ENCODE results near the gene NKTR.

DNA sequence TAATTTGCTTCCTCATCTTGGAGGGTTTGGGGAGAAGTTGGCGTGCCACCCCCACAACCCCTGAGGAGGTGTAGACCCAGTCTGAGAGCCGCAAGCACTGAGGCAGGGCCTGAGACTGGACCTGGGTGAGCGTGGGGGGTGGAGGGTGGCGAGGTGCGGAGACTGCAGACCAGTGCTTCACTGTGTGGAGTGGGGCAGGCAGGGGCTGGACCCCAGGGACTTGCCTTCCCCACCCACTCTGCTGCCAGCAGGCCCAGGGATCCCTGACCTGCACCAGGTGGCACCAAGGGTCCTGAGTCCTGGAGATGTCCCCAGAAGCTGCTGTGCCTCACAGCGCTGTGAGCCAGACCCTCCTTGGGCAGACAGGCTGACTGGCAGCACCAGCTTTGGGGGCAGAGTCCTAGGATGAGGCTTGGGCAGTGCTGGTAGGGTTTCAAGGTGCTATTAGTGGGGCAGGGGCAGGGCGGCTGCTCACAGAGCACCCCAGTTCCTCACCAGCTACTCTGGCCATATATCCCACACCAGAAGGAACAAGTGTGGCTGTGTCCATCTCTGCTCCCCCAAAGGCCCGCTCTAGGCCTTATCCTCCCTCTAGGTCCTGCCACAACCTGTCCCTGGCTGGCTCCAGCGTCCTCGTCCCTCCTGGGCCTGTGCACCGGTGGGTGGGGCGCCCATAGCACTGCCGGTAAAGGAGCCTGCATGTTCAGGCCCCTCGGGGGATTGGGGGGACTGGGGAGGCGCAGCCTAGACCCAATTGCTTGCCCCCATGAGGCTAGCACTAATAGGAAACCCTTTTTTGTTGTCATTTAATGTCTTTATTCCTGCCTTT is 64.8 kb downstream of the NKTR start:
- TF ChIP-seq POLR2AphosphoS5 (IDR thresholded peaks at IDR 0.05; ENCODE audit: low read depth, low read length) (no peak), POLR2A (IDR thresholded peaks at IDR 0.05; ENCODE audit: low read depth, low read length) (no peak), TAF1 (IDR thresholded peaks at IDR 0.05; ENCODE audit: borderline replicate concordance, low read depth, low read length) (no peak)
